ENCODE measurements around the gene HRAS.

Gene HRAS

DNA sequence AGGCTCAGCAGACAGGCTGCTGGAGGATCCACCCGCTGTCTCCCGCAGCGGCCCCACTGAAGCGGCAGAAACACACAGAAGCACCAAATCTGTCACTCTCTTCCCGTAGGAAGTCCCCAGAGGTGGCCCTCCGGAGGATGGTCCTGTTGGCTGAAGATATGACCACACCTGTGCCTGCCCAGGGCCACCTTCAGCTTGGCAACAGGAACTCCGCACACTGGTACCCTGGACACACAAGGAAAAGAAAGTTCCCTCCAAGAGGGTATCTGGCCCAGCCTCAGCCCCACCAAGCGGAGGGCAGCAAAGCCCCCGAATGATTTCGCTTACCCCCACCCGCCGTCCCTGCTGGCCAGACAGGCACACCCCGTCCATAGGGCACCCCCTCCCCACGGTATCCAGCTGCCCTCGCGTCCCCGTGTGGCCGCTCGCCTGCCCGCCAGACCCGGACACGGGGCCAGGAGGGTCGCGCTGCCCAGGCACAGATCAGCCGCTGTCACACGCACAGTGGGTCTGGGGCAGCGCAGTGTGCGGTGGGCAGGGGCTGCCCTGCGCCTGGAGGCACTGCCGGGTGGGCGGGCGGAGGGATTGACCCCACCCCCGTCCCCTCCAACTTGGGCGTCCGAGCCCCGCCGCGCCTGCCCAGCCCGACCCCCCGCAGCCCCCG lies 32.4 kb upstream of the HRAS start:
- DNase-seq (ENCODE audit: low read depth, low spot score) = no peak

DNA sequence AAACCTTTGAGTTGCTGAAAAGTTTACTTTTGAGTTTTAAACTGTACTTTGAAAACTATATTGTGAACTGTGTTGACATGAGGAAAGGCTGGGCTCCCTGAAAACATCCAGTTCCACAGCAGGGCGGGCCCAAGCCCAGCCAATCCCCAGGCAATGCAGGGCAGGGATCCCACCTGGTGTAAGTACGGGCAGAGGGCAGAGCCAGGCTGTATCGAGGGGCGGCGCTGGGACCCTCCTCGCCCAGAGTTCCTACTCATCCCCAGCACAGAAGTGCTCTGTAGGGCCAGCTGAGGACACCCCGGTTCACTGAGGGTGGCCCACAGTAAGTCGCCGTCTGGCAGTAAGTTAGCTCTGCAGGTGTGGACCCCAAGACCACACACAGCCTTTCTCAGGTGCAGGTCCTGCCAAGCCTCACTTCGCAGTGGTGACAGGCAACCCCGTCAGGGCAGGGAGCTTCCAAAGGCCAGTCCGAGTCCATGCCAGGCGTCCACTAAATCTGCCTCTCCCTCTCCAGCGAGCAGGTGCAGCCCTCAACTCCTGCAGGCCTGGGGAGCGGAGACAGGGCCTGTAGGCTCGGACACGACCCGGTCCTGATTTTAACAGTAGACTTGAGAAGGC lies 31.7 kb upstream of the HRAS start:
- DNase-seq (ENCODE audit: low read depth, low spot score) = no peak

DNA sequence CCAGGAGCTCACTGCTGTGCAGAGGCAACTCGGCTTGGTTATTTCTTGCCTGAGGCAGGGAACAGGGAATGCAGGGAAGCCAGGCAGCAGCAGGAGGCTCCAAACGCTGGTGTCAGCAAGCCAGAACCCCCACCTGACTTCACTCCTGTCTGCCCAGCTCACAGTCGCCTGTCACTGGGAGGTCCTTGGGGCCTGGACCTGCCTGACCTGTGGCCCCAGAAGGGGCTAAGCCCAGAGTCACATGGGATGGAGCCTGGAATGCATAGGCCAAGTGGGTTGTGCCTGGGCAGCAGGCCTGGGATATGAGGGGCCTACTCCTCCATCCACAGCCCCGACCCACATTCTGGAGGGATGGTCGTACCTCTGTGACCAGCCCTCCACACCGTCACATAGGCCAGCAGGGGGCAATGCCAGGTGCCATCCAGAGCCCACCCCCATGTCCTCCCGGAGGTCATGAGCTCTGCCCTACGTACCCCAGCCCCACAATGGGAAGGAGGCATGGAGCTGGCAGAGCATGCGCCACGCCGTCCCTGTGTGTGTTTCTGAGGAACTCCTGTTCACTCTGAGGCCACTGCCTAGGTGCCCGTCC lies 30.6 kb upstream of the HRAS start:
- DNase-seq (ENCODE audit: low read depth, low spot score) = no peak

DNA sequence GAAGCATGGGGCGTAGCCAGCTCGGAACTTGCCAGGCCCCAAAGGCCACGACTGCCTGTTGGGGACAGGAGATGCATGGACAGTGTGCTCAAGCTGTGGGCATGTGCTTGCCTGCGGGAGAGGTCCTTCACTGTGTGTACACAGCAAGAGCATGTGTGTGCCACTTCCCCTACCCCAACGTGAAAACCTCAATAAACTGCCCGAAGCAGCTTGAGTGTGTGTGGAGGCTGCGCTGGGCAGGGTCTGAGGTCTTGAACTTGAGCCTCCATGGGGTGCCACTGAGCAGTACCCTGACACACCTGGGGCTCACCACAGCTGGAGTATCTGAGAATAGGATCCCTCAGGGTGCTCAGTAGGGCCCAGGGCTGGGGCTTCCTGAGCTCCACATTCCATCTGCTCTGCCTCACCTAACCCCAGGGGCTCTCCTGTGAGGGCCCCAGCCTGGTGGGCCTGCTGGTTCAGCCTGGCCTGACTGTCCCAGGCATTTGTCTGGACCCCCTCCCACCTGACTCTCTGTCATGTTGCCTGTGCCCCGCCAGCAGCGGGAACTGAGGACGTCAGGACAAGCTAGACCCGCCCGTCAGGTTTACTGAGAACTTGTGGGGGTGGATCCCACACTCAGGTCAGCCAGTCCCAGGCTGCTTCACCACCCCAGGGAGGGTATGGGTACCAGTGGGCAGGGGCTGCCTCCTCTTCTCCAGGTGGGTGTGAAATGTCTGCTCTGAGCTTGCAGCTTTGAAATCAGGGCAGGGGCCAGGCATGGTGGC lies 28.6 kb upstream of the HRAS start:
- DNase-seq (ENCODE audit: low read depth, low spot score) = no peak

DNA sequence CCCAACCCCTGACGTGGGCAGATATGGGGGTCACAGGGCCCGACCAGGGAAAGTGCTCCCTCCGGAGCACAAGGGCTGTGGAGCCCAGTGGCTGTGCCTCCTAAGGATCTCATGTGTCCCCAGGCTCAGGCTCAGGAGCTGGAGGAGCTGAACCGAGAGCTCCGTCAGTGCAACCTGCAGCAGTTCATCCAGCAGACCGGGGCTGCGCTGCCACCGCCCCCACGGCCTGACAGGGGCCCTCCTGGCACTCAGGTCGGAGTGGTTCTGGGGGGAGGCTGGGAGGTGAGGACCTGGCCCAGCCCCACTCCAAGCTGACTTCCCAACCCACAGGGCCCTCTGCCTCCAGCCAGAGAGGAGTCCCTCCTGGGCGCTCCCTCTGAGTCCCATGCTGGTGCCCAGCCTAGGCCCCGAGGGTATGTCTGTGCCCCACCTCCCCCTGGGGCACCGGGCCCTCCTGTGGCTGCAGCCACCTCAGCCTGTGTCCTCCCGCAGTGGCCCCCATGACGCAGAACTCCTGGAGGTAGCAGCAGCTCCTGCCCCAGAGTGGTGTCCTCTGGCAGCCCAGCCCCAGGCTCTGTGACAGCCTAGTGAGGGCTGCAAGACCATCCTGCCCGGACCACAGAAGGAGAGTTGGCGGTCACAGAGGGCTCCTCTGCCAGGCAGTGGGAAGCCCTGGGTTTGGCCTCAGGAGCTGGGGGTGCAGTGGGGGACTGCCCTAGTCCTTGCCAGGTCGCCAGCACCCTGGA lies 27.9 kb upstream of the HRAS start:
- DNase-seq (ENCODE audit: low read depth, low spot score) = no peak

DNA sequence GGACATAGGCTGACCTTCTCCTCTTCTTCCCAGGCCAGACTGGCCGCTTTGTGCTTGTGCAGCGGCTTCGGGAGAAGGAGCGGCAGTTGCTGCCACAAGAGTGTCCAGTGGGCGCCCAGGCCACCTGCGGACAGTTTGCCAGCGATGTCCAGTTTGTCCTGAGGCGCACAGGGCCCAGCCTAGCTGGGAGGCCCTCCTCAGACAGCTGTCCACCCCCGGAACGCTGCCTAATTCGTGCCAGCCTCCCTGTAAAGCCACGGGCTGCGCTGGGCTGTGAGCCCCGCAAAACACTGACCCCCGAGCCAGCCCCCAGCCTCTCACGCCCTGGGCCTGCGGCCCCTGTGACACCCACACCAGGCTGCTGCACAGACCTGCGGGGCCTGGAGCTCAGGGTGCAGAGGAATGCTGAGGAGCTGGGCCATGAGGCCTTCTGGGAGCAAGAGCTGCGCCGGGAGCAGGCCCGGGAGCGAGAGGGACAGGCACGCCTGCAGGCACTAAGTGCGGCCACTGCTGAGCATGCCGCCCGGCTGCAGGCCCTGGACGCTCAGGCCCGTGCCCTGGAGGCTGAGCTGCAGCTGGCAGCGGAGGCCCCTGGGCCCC lies 26.8 kb upstream of the HRAS start:
- no peak for DNase-seq (ENCODE audit: low read depth, low spot score)

DNA sequence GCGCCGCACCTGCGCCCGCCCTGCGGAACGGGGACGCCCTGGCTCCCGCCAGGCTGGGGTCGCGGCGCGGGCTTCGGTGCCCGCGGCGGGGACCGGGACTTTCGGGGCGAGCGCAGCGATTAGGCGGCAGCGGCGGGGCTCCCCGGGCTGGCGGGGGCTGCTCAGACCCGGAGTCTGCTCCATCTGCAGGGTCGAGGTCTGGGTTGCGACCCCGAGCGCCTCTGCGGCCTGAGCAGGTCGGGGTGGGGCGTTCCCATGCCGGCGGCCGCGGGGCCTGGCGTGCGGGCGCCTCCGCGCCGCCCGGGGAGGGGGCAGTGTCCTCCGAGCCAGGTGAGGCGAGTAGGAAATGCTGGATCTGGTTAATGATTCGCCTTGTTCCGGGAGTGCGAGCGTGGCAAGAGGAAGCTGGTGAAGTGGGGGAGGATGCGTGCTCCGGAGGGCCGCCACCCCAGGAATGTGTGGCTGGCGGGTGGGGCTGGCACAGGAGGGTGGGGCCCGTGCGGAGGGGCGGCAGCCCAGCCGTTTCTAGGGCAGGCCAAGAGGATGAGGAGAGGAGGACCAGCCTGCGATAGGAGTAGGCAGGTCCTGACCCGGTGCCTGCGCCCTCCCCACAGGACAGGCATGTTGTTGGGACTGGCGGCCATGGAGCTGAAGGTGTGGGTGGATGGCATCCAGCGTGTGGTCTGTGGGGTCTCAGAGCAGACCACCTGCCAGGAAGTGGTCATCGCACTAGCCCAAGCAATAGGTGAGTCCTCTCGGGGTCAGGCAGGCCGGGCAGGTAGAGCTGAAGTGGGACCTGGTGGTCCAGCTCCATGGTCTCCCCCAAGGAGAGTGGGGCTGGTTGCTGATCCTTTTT lies 26.0 kb upstream of the HRAS start:
- DNase-seq (ENCODE audit: low read depth, low spot score) = no peak

DNA sequence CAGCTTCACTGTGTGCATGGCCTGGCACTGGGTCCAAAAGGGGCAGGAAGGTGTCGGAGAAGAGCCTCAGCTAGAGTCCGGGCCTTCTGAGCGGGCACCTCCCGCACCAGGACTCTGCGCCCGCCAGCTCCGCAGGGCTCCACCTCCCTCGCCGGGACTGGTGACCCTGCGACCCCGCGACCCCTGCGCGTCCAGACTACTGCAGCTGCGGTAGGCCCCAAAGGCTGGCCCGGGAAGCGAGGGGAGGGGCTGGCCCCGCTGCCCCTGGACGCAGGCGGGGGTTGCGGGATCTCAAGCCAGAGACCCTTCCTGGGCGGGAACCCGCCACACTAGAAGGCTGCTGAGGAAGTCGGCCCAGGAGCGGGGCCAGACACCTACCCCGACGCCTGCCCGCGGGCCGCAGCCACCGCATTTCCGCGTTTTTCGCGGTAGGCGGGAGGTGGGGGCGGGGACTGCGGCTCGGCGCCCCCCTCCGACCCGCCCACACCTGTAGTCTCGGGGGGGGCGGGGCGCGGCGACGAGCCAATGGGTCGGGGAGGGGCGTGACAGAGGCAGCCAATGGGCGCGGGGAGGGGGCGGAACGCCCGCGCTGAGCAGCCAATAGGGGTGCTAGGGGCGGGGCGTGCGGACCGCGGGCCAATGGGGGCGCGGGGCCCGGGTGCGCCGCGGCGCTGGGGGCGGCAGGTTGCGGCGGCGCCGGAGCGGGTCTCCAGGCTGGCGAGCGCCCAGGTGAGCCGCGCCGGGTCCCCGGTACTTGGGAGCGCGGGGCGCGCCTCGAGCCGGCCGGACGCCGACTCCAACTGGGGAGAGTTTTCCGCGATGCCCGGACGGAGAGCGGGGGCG lies 25.1 kb upstream of the HRAS start, which contains the start of the genes LMNTD2 and RASSF7:
Gene LMNTD2 (minus strand): TSS at position 434 of the 843 bp plus-strand sequence. CDS start 22 bp downstream, at position 412.
Gene RASSF7 (plus strand): TSS at position 666 of the 843 bp plus-strand sequence. CDS start 799 bp downstream, outside the sequence.
- peak; percentile 32 for DNase-seq (ENCODE audit: low read depth, low spot score)

DNA sequence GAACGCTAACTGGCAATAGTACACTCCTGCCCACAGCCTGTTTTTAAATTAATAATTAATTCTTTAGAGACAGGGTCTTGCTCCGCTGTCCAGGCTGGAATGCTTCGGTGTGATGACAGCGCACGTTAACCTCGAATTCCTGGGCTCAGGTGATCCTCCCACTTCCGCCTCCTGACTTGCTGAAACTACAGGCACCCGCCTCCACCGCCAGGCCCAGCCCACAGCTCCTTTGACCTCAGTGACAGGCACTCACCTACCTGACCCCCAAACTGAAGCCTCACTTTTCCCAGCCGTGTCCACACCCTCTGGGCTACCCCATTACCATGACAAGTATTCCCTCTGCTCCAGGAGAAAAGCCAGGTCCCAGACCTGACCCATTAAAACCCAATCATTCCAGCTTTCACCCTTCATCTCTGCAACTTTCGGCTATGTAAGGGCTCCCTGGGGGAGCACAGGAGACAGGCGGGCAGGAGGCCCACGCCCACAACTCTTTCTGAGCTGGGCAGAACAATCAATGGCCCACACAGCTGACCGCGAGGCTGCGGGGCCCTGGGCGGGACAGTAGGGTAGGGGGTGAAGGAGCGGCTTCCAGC lies 24.4 kb upstream of the HRAS start:
- no peak for DNase-seq (ENCODE audit: low read depth, low spot score)

DNA sequence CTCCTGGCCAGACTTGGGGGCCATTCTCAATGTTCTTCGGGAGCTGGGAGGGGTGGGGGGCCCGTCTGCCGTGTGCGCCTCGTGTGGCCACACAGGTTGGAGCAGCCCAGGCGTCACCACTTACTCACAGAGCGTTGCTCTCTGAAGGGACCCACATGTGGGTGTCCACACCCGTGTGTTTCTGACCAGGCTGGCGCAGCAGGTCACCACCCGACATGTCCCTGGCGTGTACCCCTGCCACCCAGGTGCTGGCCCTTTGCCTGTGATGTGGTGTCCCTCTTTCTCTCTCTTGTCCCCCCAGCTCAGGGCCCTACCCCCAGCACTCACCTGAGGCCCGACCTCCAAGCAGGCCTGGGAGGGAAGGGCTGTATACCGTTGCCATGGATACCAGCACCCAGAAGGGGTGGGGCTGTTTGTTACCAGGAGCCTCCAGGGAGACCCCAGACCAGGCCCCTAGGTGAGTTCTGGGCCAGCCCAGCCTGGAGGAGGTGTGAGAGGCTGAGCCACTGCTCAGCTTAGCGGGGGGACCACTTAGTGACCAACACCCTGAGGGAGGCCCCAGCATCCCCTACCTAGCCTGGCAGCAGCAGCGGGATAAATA lies 23.7 kb upstream of the HRAS start:
- DNase-seq (ENCODE audit: low read depth, low spot score) = no peak

DNA sequence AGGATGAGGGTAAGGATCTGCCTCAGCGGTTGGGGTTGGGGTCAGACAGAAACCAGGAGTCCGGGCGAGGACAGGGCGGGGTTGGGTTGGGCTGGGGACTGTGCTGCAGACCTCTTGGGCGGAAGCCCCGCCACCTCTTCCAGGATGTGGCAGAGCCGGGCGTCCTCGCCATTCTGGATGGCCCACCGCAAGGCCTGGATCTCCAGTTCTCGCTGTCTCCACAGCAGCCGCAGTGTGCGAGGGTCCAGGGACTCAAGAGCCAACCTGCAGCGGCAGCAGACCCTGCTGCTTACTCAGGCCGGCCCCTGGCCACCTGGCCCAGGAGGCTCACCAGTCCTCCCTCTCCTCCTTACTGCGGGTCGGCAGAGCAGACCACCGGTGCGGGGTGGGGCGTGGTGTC lies 23.1 kb upstream of the HRAS start:
- DNase-seq (ENCODE audit: low read depth, low spot score) = no peak

DNA sequence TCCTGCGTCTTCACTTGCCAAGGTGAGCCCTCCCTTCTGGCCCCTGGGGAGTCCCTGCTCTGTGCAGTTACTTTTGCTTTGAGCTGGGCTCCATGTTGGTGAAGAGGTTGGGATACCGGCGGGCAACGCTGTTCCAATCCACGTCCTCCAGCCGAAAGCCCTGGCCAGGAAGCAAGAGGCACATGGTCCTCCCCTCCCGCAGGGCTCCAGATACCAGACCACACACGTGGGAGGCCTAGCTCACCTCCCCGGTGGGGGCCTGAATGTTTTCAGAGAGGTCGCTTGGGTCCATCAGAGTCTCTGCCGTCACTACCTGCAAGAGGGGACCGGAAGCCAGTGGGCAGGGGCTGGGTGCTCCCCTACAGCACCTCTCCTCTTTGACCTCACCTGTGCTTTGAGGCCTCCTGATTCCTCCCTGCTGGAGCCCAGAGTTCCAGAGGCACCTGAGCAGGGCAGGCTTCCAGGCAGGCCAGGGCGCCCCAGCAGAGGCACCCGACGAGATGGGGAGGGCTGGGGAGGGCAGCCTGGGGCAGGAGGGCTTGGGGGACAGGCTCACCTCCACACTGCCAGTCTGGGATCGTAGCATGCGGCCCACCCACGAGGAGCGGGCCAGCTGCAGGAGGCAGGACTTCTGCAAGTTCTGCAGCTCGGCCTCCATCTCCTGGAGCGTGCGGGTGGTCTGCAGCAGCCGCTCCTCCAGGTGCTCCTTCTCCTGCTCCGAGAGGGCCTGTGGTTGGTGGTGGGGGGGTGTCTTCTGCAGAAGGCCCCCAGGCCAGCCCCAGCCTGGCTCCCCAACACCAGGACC lies 22.2 kb upstream of the HRAS start:
- DNase-seq (ENCODE audit: low read depth, low spot score) = no peak

DNA sequence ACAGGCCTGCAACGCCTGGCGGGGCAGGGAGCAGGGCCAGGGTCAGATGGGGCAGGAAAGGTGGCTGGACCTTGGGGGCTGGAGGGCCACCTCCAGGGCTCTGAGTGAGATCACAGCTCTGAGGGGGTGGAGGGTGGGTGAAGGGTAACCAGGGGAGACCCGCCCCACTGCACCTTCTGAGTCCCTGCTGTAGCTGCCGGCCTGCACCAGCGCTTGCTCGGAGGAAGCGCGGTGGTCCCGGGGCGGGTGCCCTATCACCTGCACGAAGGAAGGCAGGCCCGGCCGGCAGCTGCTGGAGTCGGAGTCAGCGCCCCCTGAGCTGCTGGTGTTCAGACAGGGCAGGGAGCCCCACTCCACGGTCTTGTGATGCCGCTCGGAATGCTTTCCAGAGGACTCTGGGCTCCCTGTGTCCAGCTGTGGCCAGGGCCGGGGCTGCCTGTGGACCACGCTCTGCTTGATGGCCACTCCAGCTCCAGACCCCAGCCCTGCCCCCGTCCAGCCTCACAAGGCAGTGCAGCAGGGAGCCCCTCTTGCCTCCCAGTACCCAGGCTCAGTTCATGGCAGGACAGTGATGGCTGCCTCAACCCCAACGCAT lies 21.4 kb upstream of the HRAS start:
- no peak for DNase-seq (ENCODE audit: low read depth, low spot score)

DNA sequence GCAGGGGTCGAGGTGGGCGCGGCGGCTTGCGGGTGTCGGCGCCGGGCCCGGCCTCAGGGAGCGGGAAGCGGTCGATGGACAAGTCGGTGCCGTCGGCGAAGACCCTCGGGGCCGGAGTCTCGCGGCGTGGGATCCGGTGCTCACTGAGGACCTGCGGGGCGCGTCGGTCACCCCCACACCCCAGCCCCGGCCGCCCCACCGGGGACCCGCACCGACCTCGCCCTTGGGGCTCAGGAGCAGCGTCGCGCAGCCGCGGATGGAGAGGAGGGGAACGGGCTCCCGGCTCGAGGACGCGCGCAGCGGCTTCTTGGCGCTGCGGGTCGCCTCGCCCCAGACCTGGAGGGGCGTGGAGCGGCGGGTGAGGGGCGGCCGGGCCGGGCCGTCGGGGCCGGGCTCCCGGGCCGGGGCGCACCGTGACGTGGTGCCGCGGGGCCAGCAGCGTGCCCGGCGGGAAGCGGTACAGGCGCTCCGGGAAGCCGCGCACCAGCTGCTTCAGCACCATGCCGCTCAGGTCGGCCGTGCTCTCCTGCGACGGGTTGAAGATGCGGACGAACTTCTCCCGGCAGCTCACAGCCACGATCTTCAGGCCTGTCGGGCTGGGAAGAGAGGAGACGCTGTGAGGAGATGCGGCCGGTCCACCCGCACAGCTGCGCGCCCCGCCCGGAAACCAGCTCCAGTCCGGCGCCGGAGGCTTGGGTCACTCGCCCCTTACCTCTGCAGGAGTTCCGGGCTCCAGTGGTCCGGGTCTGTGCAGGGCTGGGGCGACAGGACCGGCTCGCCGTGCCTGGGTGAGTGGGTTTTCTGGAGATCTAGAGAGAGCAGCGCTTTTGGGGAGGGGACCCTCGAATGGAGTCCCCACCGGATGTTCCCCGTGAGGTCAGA lies 20.6 kb upstream of the HRAS start:
- no peak for DNase-seq (ENCODE audit: low read depth, low spot score)

DNA sequence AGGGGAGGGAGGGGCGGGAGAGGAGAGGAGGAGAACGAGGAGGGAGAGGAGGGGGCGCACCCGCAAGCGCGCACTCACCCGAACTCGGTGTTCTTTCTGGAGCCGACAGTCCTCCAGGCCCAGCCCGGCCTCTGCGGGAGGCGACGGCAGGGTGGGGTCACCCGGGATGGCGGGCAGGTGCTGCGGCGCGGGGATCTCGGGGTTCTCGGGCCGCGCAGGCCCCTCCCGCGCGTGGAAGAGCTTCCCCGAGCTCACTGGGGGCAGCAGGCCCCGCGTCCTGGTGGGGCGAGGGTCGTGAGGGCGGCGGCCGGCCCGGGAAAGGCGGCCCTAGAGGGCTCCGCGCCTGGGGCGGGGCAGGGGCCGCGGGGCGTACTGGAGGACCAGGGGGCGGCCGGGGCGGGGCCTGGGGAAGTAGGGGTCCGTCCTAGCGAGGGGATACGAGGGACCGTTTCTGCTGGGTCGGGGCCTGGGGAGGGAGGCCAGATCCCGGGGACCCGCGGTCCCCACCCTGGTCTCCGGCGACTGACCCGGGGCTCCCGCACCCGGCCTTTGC lies 19.9 kb upstream of the HRAS start:
- no peak for DNase-seq (ENCODE audit: low read depth, low spot score)
